Left ventricle myocardium superior (tissue), 1 donor: ENCODE data around the gene PTPRM. TPM values are rescaled to one million over a fixed set of nuclear protein-coding genes. Genes with fewer than 3 reads are reported as not detected.

Source experiments
- ATAC-seq: fragments of 200-7000 bp; cut with Tn5 transposase; one replicate; pipeline ENCODE4 v1.9.1; 2020; ENCODE audit warnings: mild to moderate bottlenecking, moderate library complexity
- DNase-seq: peaks from one replicate; pipeline ENCODE4 v3.0.0-alpha.2; 2020
- intact Hi-C: fragments of 100-400 bp; cut with micrococcal nuclease; formaldehyde crosslinking; loops from one replicate; pipeline ENCODE4 v1.11.0; 2022
- total RNA-seq: library from RNA; stranded (reverse); fragmentation: NEBNext Ultra II Directional; extraction: Animal tissue kit (Norgen Biotek cat#: 25700); gene quantifications from one replicate; pipeline ENCODE4 v1.2.1, GENCODE V29; 2021
- donor health status: DM: no; HTN: yes; CAD: no; lungs with severe emphysema.

PTPRM gene
- total RNA-seq, 1 donor from 2014 or later, result 100 TPM

DNA sequence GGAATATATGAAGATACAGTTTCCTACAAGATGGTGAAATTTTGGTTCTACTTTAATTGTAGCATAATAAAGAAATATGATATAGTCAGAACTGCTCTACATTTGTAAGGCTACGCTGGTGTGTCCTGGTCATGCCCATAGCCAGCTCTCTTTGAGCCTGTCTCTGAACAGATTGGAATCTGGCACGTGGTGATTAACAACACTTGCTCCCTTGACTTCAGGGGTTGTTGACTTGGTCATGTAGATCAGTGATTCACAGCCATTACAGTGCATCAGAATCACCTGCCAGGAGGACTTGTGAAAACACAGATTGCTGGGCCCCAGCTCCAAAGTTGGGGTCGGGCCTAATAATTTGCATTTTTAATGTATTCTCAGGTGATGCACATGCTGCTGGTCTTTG, 80.4 kb downstream of the PTPRM start:
- DNase-seq, result no peak
- intact Hi-C loops, result no loop called here
- no peak for ATAC-seq

DNA sequence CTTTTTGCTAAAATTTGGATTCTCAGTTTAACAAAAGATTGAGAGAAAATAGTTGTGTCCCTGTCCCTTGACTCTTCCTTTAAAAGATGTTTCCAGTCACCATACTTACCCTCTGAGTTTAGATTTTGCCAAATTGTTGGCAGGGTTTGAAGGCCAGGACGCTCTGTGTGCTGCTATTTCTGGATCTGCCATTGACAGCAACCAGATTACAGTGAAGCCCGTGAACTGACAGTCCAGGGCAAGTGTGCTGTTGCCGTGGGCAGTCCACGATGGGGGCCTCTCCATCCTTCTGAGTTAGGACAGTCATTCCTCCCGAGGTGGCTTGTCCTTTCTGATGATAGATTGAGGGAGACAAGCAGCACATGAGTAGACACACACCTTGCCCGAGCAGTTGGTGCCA, 89.9 kb downstream of the PTPRM start:
- peak; percentile 54 for DNase-seq
- intact Hi-C loops, result loop anchor here (2.0 kb wide), 1 partner anchor 28 kb away; no protein-coding TSS in a partner anchor
- peak; percentile 98 for ATAC-seq

DNA sequence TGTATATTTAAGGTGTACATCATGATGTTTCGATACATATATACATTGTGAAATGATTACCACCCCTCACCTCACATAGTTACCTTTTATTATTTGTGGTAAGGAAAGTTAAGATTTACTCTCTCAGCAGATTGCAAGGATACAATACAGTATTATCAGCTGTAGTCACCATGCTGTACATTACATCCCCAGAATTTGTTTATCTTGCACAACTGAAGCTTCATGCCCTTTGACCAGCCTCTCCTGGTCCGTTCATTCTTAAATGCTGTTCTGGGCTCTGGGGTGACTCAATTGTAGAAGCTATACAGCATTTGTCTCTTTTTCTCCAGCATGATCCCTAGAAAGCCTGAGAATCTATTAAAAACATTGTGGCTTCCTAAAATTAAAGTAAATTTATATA, 90.8 kb downstream of the PTPRM start:
- intact Hi-C loops, result loop anchor here (2.0 kb wide), 1 partner anchor 27 kb away; no protein-coding TSS in a partner anchor
- DNase-seq (no peak), ATAC-seq (no peak)

DNA sequence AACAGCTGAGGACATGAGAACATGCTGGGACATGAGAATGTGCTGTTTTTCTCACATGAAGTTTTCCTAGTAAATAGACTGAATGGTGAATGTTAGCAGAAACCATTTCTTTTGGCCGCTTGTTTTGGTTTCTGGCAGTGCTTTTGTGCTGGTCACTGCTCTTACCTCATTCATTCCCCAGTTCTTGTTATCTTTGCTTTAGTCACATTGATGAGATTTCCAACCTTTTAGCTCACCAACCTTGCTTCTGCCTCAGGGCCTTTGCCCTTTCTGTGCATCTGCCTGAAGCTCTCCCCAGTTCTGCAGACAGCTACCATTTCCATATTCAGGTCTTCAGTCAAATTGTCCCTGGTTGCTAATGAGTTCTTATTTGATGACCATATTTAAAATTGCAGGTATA, 91.6 kb downstream of the PTPRM start:
- intact Hi-C loops, result no loop called here
- no peak for ATAC-seq

DNA sequence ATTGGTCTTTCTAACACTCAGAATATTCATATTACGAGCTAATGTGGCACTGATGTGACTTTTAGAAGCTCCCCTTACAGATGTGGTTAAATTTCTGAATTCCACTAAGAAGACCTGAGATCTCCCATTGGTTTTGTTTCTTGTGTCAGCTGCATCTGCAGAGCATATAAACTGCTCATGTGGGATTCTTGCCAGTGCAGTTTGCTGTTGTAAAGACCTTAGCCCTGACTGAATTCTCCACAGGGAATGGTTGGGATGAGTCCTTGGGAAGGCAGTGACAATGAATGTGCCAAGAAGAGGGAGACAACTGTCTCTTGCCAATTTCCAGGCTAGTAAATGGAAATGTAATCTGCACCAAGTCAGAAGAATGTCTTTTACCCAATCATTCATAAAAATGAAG, 94.1 kb downstream of the PTPRM start:
- intact Hi-C loops, result no loop called here
- ATAC-seq (no peak), DNase-seq (no peak)

More for the DNA sequence above, 91.6 kb downstream of the PTPRM start:
- DNase-seq, result no peak

GRCh38 chr18:7662866-7663265, 95.8 kb downstream of the PTPRM start:
- ATAC-seq (peak; percentile 72), DNase-seq (peak; percentile 40)
- intact Hi-C loops, result no loop called here

DNA sequence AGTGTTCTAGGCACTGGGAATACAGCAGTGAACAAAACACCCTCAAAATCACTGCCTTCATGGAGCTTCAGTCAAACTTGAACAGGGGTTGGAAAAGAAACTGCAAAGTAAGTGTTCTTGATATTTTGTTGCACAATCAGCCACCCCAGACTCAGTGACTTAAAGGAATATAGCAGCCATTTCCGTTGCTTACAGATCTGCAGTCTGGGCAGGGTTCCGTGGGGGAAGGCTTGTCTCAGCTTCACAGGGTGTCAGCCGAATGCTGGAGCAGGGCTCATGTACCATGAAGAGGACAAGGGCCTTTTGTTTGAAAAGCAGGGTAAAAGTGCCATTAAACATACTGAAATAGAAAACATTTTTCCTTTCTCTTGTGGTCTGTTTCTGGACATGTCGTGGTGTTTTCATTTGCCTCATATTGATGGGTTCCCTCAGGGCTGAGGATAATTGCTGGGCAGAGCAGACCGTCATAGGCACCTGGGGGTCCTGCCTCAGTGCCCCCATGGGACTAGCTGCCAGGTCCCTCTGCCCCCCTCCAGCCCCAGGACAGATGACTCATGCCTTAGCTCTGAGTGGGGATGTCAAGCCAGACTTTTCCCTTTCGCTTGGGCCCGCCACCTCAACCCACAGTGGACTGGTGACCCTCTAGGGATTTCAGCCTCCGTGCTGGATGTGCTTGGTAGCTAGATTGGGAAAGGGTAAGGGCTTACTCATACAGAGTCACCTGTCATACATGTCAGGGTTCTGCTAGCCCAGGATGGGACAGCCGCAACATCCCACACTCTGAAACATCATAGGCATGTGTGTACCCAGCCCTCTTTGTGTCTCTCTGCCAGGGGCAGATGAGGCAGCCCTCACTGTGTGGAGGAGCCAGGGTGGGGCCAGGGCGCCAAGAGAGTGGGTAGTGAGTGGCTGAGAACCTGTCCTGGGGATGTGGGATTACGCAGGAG, 96.5 kb downstream of the PTPRM start:
- intact Hi-C loops, result no loop called here
- DNase-seq, result no peak
- no peak for ATAC-seq

DNA sequence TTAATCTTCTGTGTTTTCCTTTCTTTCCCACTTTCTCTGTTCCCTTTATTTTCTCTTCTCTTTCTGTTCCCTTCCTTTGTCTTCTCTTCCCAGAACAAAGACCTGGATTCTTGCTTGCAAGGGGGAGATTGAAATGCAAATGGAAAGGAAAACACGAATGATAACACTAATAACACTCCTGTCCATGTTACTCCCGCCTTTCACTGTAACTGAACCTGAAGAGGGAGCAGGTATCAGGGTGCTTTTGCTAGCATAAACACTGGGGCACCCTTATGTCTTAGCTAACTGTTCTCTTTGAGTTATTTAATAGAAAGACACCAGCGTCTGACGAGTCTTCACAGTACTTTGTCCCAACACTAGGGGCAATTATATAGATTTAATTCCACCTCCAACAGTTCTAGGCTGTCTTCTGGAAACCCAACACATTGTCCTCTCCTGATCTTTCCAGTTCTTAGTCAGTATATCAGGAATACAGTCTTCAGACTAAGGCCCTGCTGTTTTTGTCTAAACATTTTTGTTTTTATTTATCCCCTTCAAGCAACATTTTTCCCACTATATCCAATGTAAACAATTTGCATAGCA, 99.2 kb downstream of the PTPRM start:
- DNase-seq (no peak), ATAC-seq (no peak)
- intact Hi-C loops, result no loop called here

DNA sequence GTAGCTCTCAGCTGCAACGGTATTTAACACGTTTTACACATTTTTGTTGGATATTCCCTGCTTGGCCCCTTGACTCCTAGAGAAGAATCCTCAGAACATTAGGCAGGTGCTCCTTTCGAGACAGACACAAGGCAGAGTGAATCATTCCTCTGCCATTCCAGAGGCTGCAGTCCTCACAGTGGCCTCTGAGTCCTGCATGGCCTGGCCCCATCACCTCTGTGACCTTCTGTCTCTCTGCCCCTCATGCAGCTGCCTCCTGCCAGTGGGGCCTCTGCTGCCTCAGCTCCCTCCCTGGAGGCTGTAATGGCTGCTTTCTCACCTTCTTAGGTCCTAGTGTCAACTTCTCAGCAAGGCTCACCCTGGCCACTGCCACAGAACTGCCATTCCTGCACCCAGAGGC, 101.3 kb downstream of the PTPRM start:
- intact Hi-C loops, result no loop called here
- peak; percentile 16 for ATAC-seq

DNA sequence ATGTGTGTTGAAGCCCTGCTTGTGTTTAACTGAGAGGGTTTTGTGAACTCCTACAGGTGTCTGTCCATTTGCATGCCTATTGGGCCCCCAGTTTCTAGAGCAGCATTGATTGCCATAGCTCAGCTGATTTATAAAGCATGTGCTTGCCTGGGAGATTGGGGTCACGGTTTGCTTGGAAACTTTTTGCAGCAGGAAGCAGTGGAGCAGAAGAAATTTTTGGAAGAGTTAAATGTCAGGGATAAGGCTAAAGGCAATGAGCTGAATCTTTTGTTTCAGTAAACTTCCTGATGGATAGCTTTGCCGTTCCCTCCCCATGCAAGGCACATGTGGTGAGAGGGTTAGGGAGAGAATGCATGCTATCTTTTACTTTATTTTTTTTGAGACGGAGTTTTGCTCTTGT, 102.2 kb downstream of the PTPRM start:
- intact Hi-C loops, result no loop called here
- no peak for ATAC-seq
- no peak for DNase-seq

More for the DNA sequence above, 101.3 kb downstream of the PTPRM start:
- DNase-seq, result no peak

DNA sequence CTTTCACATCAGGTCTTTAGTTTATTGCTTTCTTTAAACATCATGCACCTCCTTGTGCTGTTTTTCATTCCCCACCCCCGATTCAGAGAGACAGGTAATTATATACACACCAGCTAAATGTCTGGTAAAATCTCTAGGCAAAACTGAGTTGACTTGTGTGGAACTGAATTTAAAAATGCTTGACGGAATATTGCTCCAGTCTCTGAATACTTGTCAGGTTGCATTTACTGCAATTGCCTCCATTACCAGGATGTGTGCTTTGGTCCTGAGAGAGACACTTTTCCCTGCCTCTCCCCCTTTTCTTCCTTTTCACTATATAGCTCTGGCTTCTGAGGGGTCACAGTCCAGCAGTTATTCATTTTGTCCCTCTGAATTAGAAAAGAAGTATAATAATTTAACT, 104.0 kb downstream of the PTPRM start:
- ATAC-seq, result no peak

GRCh38 chr18:7676253-7676873, 109.2 kb downstream of the PTPRM start:
- intact Hi-C loops, result no loop called here
- no peak for DNase-seq
- ATAC-seq, result peak; percentile 51

More for the DNA sequence above, 104.0 kb downstream of the PTPRM start:
- DNase-seq, result no peak
- intact Hi-C loops, result no loop called here

DNA sequence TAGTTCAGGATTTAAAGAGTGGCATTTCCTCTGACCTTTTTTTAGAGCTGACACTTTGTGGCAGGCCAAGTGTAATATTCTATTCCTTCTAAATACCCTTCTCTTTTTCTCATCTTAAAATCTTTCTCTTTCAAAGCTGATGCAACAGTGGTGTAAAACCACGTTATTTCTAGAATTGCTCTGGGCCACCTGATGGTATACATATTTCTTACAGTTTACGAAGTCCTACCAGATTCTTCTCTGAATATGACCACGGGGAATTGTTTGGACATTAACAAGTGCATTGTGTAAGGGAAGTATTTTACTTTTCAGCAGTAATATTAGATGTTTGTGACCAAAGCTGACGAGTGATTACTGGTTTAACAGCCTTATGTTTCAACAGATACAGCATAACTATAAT, 109.9 kb downstream of the PTPRM start:
- intact Hi-C loops, result no loop called here
- ATAC-seq, result no peak
- DNase-seq, result no peak

DNA sequence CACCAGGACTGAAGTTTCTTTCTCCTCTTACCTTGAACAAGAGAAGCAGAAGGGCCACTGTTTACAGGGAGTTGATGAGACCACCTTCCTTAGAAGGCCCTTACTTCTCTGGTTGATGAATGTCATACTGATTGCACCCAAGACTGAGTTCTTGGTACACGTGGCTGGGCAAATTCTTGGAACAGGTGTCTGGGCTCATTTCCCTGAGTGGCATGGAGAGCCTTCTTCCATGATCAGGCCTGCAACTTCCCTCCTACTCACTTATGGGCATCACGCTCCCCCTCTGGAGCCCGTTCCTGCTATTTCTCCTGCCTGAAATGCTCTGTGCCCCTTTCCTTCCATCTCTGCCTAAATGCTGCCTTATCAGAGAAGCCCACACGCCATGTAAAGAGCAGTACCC, 110.3 kb downstream of the PTPRM start:
- DNase-seq, result no peak
- no peak for ATAC-seq
- intact Hi-C loops, result no loop called here

DNA sequence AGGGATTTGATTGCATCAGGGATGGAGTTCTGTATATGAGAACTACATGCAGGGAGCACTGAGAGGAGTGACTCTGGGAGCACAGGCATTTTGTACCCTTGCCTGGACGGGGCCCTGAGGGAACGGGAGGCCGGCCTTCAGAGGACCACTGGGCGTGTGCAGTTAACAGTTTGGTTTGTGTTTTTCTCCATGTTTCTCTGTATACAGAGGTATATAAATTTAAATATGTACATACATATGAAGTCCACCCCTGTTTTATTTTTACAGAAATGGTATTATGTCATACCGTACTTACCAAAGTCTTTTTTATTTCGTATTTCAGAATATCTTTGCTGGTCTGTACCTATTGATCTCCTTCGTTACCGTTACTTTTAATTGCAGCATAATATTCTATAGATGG, 111.3 kb downstream of the PTPRM start:
- intact Hi-C loops, result no loop called here
- no peak for ATAC-seq
- no peak for DNase-seq

- no peak for DNase-seq
- intact Hi-C loops, result no loop called here
- ATAC-seq, result no peak
These were observed 111.7 kb downstream of the PTPRM start for GRCh38 chr18:7678801-7679200.

DNA sequence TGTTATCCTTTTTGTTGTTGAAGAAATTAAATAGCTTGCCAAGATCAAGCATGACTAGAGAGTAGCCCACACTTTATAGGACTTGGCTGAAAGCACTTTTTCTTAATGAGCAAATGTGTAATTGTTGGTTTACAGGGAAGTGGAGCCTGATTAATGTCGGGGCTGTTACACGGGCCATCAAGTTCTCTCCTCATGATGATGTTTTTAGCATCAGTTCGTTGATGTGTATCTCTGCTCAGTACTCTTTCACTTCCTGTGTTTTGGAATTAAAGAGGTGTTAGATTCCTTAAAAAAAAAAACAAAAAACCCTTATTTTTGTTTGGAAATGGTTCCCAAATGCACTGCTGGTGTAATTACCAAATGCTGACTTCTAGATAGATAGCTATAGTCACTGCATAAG, 114.2 kb downstream of the PTPRM start:
- DNase-seq (no peak), ATAC-seq (no peak)
- intact Hi-C loops, result no loop called here

GRCh38 chr18:7682321-7682720, 115.2 kb downstream of the PTPRM start:
- no peak for DNase-seq

GRCh38 chr18:7683753-7684152, 116.6 kb downstream of the PTPRM start:
- intact Hi-C loops, result loop anchor here (2.0 kb wide), 1 partner anchor 27 kb away; no protein-coding TSS in a partner anchor
- peak; percentile 80 for ATAC-seq

More at GRCh38 chr18:7682321-7682720, 115.2 kb downstream of the PTPRM start:
- no peak for ATAC-seq
- intact Hi-C loops, result no loop called here

DNA sequence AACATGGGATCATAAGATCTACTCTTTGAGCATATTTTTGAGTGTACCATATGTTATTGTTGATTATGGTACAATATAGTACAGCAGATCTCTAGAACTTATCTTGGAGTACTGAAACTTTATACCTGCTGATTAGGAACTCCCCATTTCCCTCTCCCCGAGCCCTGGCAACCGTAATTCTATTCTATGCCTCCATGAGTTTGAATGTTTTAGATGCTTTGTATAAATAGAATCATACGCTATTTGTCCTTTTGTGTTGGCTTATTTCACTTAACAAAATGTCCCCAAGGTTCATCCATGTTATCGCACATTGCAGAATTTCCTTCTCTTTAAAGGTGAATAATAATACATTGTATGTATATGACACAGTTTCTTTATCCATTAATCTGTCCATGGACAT, 117.2 kb downstream of the PTPRM start:
- ATAC-seq, result peak; percentile 38
- intact Hi-C loops, result loop anchor here (2.0 kb wide), 1 partner anchor 28 kb away; no protein-coding TSS in a partner anchor
- DNase-seq, result no peak

More at GRCh38 chr18:7683753-7684152, 116.6 kb downstream of the PTPRM start:
- no peak for DNase-seq
